B cell (primary cell): Measurements from ENCODE around the gene TSN. TPM values are rescaled to one million over a fixed set of nuclear protein-coding genes. Genes with fewer than 3 reads are reported as not detected.

Source experiments
- ATAC-seq: fragments of 200-7000 bp; cut with Tn5 transposase; one replicate; pipeline ENCODE4 v1.10.0; 2021; ENCODE audit warnings: low read depth, mild to moderate bottlenecking, moderate number of reproducible peaks, moderate library complexity
- CTCF ChIA-PET: fragments of 350-600 bp; sonication (Branson Sonifier 250); formaldehyde crosslinking; loops from one replicate; lab custom pipeline; 2021; ENCODE audit warnings: antibody characterized with exemption, inconsistent platforms; lab: Charles Lee
- POLR2A ChIA-PET: fragments of 350-600 bp; sonication (Branson Sonifier 250); formaldehyde crosslinking; loops from one replicate; lab custom pipeline; 2021; ENCODE audit warnings: antibody characterized with exemption; lab: Charles Lee
- DNase-seq: peaks from one replicate; pipeline ENCODE4 v3.0.0; 2013
- H2AFZ ChIP-seq: 2 replicates; pipeline ENCODE4 v1.6.1; 2012; ENCODE audit warnings: mild to moderate bottlenecking, low read depth, low read length; ENCODE audit not compliant: insufficient read depth, poor library complexity, severe bottlenecking
- H3K27ac ChIP-seq, 2 donors: 1 replicate in 1 of 2; 2 replicates in 1 of 2; pipeline ENCODE4 v1.5.1; 2012 to 2013; ENCODE audit warnings: low read length in 2 of 2, mild to moderate bottlenecking in 2 of 2, moderate library complexity in 1 of 2
- H3K27me3 ChIP-seq, 4 experiments: fragments of 200-600 bp in 1 of 4; sonication (generic) in 1 of 4; replicated peaks in 1 of 4; 1 replicate in 2 of 4; 2 replicates in 2 of 4; pipeline versions ENCODE4 v1.6.1 to v1.7.0; 2013 to 2016; ENCODE audit warnings: low read length in 3 of 4, mild to moderate bottlenecking in 2 of 4, mixed read lengths in 1 of 4, moderate library complexity in 1 of 4; ENCODE audit not compliant: insufficient read depth in 4 of 4, control insufficient read depth in 3 of 4; ENCODE audit errors: control extremely low read depth in 1 of 4
- H3K36me3 ChIP-seq, 2 experiments: replicated peaks in 1 of 2; 1 replicate in 1 of 2; 2 replicates in 1 of 2; pipeline versions ENCODE4 v1.6.1 to v1.7.1; 2013; ENCODE audit warnings: low read length in 1 of 2; ENCODE audit not compliant: insufficient read depth in 2 of 2, control insufficient read depth in 1 of 2; ENCODE audit errors: control extremely low read depth in 1 of 2, extremely low read depth in 1 of 2
- H3K4me1 ChIP-seq, 2 donors: fragments of 200-600 bp in 1 of 2; sonication (generic) in 1 of 2; 1 replicate in 1 of 2; 2 replicates in 1 of 2; pipeline versions ENCODE4 v1.5.1 to v1.6.1; 2013 to 2017; ENCODE audit warnings: low read length in 2 of 2; ENCODE audit not compliant: control insufficient read depth in 2 of 2, insufficient read depth in 2 of 2
- H3K4me2 ChIP-seq: replicated peaks from 2 replicates; pipeline ENCODE3; 2012; ENCODE audit warnings: mild to moderate bottlenecking, low read depth, low read length; ENCODE audit not compliant: poor library complexity, severe bottlenecking
- H3K4me3 ChIP-seq, 5 experiments: fragments of 200-600 bp in 1 of 5; sonication (generic) in 1 of 5; 1 replicate in 3 of 5; 2 replicates in 2 of 5; pipeline versions ENCODE4 v1.5.1 to v1.7.0; 2011 to 2016; ENCODE audit warnings: low read length in 4 of 5, mild to moderate bottlenecking in 4 of 5, low read depth in 2 of 5, control low read depth in 1 of 5, moderate library complexity in 1 of 5; ENCODE audit not compliant: insufficient read depth in 1 of 5; ENCODE audit errors: control extremely low read depth in 1 of 5, extremely low read depth in 1 of 5
- H3K79me2 ChIP-seq: fragments of 200-600 bp; sonication (generic); one replicate; pipeline ENCODE4 v1.6.0; 2016; ENCODE audit warnings: low read length; ENCODE audit not compliant: control insufficient read depth, insufficient read depth
- H3K9ac ChIP-seq: fragments of 200-600 bp; sonication (generic); 2 replicates; pipeline ENCODE4 v1.6.1; 2017; ENCODE audit warnings: mild to moderate bottlenecking, low read length, moderate library complexity
- H3K9me3 ChIP-seq, 3 donors: one replicate each; pipeline versions ENCODE4 v1.6.1 to v1.7.1; 2013; ENCODE audit warnings: low read length in 2 of 3; ENCODE audit not compliant: control insufficient read depth in 2 of 3, insufficient read depth in 1 of 3; ENCODE audit errors: control extremely low read depth in 1 of 3
- H4K20me1 ChIP-seq: 2 replicates; pipeline ENCODE4 v1.6.0; 2012; ENCODE audit warnings: mild to moderate bottlenecking, low read length; ENCODE audit not compliant: insufficient read depth, control insufficient read depth, poor library complexity, severe bottlenecking
- H3K27ac Mint-ChIP-seq: one replicate; pipeline ENCODE4 v1.8.0; 2021; ENCODE audit warnings: mixed read lengths
- H3K27me3 Mint-ChIP-seq: one replicate; pipeline ENCODE4 v1.8.0; 2021; ENCODE audit warnings: mixed read lengths
- H3K4me1 Mint-ChIP-seq: one replicate; pipeline ENCODE4 v1.8.0; 2021; ENCODE audit warnings: mixed read lengths
- H3K4me3 Mint-ChIP-seq: one replicate; pipeline ENCODE4 v1.8.0; 2021; ENCODE audit warnings: mixed read lengths
- H3K9me3 Mint-ChIP-seq: one replicate; pipeline ENCODE4 v1.8.0; 2022; ENCODE audit warnings: mixed read lengths; ENCODE audit not compliant: insufficient read depth
- EZH2 ChIP-seq: IDR thresholded peaks from 2 replicates; pipeline ENCODE4 v1.6.1; 2012; ENCODE audit warnings: borderline replicate concordance, low read depth, mild to moderate bottlenecking, moderate library complexity, low read length; ENCODE audit not compliant: insufficient read depth, poor library complexity, severe bottlenecking
- WGBS: methylation state at CpG from one replicate; pipeline ENCODE4 v1.1.5; 2013; ENCODE audit warnings: missing lambda C conversion rate; ENCODE audit not compliant: insufficient coverage; 5-methylcytosine and 5-hydroxymethylcytosine counted together
- intact Hi-C: fragments of 100-400 bp; cut with micrococcal nuclease; formaldehyde crosslinking; loops from one replicate; pipeline ENCODE4 v1.10.0; 2022
- polyA plus RNA-seq: library from polyadenylated mRNA; depleted of rRNA; stranded (reverse); fragments of >200 nt; gene quantifications from 2 replicates; pipeline ENCODE4 v1.2.3, GENCODE V29; 2012
- total RNA-seq, 2 donors: library from RNA; stranded (reverse); fragments of 120-200 nt in 1 of 2; gene quantifications; 1 replicate in 1 of 2; 2 replicates in 1 of 2; pipeline versions ENCODE4 v1.2.3 to v1.2.4, GENCODE V29; 2013 to 2022
- TF ChIP-seq, protein P1 (sequence below): fragments of 200-600 bp; IDR thresholded peaks from one replicate; pipeline ENCODE4 v1.8.0; 2022; ENCODE audit warnings: antibody characterized with exemption, mild to moderate bottlenecking

TSN gene
- total and polyA plus RNA-seq, 2 donors (not counting 1 experiment from before 2014, with no cell fraction given), result 10.8 to 43.4 TPM

DNA sequence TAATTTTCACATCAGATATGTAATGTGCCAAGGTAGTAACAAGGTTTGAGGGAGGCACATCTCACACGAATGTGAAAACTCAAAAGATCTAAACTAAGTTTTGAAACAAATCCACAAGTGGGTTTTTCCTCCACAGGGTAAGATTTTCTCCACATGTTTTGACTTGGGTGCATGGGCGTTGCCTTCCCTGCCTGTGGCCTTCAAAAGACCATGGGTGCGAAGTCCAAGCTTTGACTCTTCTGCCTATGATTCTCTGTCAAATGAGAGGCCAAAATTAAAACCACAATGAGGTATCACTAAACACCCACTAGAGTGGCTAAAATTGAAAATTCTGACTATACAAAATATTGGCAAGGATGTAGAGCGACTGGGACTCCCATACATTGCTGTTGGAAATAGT lies 49.5 kb upstream of the TSN start:
- H3K79me2 ChIP-seq, result no peaks in the 10 kb centered on the region
- no peaks in the 10 kb centered on the region for H3K27me3 Mint-ChIP-seq
- no peak overlapping the region for H2AFZ ChIP-seq
- no peaks in the 10 kb centered on the region for H3K9me3 ChIP-seq
- WGBS, result 100% methylated on average over 3 of the region's 4 CpGs
- H3K4me2 ChIP-seq, result no peak overlapping the region
- no peaks in the 10 kb centered on the region for H3K27me3 ChIP-seq
- intact Hi-C loops, result no loop called here
- no peak overlapping the region for H3K9ac ChIP-seq
- H3K4me1 ChIP-seq, result no peaks in the 10 kb centered on the region
- CTCF ChIA-PET, result interaction anchor here (0.7 kb wide), 1 partner anchor 39 kb away, joined by 3 read pairs; no protein-coding TSS in a partner anchor
- DNase-seq, result no peak
- H3K36me3 ChIP-seq, result no peaks in the 10 kb centered on the region
- no peaks in the 10 kb centered on the region for H3K4me1 Mint-ChIP-seq
- no peak for ATAC-seq
- no peak overlapping the region for H3K27ac ChIP-seq
- POLR2A ChIA-PET, result no interaction called here
- H4K20me1 ChIP-seq, result no peaks in the 10 kb centered on the region
- H3K4me3 ChIP-seq, result no peak overlapping the region
- no peak overlapping the region for H3K4me3 Mint-ChIP-seq
- no peaks in the 10 kb centered on the region for H3K9me3 Mint-ChIP-seq
- TF ChIP-seq EZH2, result no peak
- TF ChIP-seq, protein P1, sequence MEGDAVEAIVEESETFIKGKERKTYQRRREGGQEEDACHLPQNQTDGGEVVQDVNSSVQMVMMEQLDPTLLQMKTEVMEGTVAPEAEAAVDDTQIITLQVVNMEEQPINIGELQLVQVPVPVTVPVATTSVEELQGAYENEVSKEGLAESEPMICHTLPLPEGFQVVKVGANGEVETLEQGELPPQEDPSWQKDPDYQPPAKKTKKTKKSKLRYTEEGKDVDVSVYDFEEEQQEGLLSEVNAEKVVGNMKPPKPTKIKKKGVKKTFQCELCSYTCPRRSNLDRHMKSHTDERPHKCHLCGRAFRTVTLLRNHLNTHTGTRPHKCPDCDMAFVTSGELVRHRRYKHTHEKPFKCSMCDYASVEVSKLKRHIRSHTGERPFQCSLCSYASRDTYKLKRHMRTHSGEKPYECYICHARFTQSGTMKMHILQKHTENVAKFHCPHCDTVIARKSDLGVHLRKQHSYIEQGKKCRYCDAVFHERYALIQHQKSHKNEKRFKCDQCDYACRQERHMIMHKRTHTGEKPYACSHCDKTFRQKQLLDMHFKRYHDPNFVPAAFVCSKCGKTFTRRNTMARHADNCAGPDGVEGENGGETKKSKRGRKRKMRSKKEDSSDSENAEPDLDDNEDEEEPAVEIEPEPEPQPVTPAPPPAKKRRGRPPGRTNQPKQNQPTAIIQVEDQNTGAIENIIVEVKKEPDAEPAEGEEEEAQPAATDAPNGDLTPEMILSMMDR, result no peak
- H3K27ac Mint-ChIP-seq, result no peak overlapping the region

DNA sequence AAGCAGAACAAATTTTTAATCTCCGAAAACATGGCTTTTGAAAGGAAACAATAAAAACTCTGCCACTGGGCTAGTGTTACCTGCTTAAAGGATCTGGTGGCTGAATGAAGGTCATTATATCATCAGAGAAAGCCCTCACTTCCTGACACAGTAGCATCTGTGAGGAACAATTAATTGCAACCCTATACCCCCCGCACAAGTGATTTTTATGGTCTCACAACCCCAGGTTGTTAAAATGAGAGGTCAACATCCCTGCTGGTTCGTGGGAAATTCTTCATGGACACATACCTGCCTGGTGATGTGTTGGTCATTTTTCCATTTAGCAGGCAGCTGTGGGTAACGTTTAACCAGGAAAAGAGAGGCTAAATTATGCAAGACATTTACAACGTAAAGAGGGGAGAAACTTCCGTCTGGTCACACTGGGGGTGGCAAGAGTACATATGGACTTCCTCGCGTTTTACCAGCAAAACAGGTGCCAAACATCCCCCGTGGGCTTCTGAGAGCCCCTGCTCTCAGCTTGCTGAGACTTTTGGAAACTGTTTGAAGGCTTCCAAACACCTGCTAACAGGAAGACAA lies 48.0 kb upstream of the TSN start:
- 68% methylated on average over 7 of the region's 9 CpGs for WGBS
- Histone ChIP-seq H3K36me3 (no peaks in the 10 kb centered on the region), H3K27ac (no peak overlapping the region), H3K4me1 (no peaks in the 10 kb centered on the region), H4K20me1 (no peaks in the 10 kb centered on the region), H2AFZ (peak overlapping the region; percentile 34), H3K4me2 (no peak overlapping the region), H3K79me2 (no peaks in the 10 kb centered on the region), H3K9ac (no peak overlapping the region), H3K27me3 (no peaks in the 10 kb centered on the region), H3K4me3 (no peak overlapping the region), H3K9me3 (no peaks in the 10 kb centered on the region)
- no peak overlapping the region for H3K27ac Mint-ChIP-seq
- DNase-seq (no peak), ATAC-seq (no peak)
- no peaks in the 10 kb centered on the region for H3K9me3 Mint-ChIP-seq
- intact Hi-C loops, result no loop called here
- H3K27me3 Mint-ChIP-seq, result no peaks in the 10 kb centered on the region
- ChIA-PET CTCF (interaction anchor here (0.6 kb wide), 1 partner anchor 10 kb away, joined by 3 read pairs; no protein-coding TSS in a partner anchor), POLR2A (no interaction called here)
- H3K4me1 Mint-ChIP-seq, result no peaks in the 10 kb centered on the region
- no peak overlapping the region for H3K4me3 Mint-ChIP-seq
- TF ChIP-seq EZH2, result no peak
